HG02840 (cell line): ENCODE measurements around the gene ANO9.
"Not testable (repeated sequence)": the region's sequence is repeated elsewhere in the genome, so short reads cannot be mapped to it uniquely, and the experiment has no call there.

Experiments
- ATAC-seq: cut with Tn5 transposase; IDR thresholded peaks from one replicate; pipeline ENCODE4 v1.9.1; 2021; ENCODE audit warnings: mild to moderate bottlenecking, moderate library complexity, moderate number of reproducible peaks; ENCODE audit not compliant: unreplicated experiment, low FRiP score

Gene ANO9

DNA sequence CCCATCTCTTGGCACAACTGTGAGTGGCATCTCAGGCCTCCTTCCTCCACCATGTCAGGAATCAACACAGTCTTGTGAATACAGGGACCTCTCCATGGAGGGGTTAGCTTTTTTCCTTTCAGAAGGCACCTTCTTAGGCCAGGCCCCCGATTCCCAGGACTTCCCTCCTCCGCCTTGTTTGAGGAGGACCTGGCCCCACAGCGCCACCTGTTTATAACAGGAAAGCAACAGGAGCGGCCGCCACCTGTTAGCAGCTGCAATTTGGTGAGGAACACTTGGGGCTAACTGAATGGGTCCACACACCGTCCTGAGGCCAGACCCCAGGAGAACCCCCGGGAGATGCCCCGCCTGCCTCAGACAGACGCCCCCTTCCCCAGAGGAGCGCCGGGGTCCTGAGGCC, 51.6 kb downstream of the ANO9 start:
- ATAC-seq: no peak

DNA sequence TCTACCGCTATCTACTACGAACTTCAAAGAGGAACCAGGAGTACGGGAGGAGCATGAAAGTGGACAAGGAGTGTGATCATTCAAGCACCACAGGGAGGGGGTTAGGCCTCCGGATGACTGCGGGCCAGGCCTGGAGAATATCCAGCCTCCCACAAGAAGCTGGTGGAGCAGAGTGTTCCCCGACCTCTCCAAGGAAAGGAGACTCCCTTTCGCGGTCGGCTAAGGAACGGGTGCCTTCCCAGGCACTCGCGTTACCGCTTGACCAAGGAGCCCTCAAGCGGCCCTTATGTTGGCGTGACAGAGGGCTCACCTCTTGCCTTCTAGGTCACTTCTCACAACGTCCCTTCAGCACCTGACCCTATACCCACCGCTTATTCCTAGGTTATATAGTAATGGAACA, 52.4 kb downstream of the ANO9 start:
- ATAC-seq: not testable (repeated sequence)

DNA sequence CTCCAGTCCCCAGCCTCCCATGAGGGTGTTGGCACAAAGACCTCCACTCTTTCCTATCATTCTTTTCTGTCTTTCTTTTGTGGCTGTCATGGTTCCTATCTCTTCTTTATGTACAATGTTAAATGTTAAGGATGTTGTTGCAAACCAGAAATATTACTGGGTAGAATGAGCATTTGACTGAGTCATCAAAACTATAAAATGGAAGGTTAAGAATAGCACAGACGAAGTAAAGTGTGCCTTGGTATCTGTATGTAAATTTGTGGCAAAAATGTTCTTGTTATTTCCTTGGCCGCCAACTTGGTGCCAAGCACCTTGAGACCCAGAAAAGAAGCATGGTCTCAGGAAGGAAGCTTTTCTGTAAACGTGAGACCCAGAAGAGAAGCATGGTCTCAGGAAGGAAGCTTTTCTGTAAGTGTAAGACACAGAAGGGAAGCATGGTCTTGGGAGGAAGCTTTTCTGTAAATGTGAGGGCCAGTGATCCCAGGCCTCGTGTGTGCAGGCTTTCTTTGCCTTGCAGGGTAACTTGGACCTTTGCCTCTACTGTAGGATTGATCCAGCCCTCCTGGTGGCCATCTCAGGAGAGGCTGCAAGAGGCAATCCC, 54.5 kb downstream of the ANO9 start:
- ATAC-seq: no peak

DNA sequence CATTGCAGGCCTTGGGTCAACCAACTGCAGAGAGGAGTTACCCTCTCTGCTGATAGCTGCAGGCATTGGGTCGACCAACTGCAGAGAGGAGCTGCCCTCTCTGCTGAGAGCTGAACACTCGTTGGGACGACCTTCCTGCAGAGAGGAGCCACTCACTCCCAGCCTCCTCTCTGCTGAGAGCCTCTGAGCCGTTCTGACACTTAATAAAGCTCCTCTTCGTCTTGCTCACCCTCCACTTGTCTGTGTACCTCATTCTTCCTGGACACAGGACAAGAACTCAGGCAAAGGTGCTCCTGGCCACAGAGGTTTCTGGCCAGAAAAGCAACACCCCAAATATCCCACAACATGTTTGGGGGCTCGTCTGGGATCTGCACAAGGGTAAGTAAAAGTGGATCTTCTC, 55.3 kb downstream of the ANO9 start:
- ATAC-seq: no peak

DNA sequence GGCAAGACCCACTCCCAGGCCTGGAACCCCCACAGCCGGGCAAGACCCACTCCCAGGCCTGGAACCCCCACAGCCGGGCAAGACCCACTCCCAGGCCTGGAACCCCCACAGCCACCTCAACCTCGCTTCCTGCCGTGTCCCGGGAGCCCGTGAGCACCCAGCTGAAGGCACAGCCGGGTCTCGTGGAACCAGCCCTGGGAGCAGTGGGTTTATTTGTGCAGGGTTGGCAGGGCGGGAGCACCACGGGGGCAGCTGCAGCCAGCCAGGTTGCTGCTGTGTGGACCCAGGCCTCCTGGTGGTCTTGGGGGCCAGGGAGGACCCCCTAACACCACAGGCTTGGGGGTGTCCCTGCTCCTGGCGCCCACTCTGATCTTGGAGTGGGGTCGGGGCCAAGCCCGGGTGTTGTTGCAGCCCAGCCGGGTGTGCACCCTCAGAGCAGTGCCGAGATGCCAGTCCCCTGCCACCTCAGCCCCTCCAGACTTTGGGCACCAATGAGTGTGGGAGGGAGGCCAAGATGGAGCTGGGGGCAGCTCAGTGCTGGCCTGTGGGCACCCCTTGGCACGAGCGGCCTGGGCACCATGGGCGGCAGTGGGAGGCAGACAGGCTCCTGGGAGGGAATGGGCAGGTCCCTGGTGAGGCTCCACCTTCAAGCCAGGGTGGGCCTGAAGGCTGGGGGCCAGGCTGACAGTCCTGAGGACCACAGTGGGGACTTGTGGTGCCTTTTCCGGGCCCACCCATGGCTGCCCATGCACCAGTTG, 56.0 kb downstream of the ANO9 start:
- ATAC-seq: no peak

DNA sequence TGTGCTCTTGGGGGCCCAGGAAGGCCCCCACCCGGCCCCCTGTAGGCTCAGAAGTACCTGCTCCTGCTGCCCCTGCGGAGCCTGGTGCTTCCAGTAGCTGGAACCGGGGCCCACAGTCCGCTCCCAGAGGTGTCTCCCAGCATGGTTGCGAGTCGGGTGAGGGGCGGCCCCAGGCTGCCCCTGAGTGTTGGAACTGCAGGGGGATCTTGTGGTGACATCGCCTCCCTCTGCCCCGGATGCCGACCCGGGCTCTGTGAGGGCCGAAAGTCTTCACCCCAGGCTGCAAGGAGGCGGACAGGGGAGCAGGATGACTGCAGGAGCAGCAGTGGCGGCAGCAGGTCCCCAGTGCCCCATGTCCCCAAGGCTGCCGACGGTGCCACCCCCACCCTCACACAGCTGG, 57.3 kb downstream of the ANO9 start:
- ATAC-seq: no peak

DNA sequence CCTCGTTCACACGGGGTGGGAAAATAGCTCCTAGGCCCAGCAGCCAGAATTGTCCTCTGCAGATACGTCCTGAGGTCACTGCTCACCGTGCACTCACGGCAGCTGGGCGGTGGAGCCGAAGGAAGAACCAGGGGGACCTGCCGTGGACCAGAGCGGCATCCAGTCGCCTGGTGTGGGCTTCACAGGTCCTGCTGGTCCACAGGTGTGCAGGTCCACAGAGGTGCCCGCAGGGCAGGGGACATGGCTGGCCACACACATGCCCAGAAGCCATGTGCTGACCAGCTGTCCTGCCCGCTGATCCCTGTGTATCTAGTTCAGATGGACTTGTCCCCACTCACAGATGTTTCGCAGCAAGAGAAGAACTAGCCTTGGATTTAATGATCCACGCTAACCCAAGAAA, 58.4 kb downstream of the ANO9 start:
- ATAC-seq: no peak

DNA sequence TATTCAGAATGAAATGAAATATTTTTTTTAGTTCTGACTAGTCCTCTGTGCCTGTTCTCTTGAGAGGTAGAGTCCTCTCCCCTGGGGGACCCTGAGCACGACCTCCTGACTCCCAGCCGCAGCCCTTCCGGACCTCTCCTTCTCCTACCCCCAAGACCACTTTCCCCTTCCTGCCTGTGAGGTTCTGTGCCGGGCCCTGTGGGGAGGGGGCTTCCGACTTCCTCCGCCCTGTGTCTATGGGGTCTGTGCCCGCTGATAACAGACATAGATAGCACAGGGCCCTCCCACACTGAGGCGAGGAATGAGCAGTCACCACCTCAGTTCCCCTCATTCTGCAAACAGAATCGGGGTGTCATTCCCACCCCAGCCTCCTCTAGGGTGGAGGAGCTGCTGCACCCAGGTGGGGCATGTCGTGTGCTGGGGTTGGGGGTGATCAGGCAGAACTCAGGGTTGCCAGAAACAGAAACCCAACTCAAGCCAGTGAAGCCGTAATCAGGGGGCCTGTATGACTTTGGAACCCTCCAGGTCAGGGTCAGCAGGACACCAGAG, 59.7 kb downstream of the ANO9 start:
- no peak for ATAC-seq

DNA sequence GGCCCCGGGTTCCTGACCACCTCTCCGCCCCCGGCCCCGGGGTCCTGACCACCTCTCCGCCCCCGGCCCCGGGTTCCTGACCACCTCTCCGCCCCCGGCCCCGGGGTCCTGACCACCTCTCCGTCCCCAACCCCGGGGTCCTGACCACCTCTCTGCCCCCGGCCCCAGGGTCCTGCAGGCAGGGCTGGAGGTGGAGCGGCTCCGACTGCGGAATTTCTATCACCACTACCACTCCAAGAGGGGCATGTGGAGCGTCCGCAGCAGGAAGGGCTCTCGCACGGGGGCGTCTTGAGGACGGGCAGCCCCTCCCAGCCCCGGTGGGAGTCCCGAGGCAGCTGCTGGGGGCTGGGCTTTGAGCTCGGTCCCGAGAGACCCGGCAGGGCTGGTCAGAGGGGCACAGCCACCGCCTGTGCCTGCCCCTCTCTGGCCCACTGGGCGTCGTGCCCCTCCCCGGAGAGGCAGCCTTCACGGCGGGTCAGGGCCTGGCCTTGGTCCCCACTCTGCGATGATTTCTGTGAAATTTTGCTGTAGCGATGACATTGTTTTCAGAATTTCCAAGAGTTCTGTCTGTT, 60.2 kb downstream of the ANO9 start:
- no peak for ATAC-seq

DNA sequence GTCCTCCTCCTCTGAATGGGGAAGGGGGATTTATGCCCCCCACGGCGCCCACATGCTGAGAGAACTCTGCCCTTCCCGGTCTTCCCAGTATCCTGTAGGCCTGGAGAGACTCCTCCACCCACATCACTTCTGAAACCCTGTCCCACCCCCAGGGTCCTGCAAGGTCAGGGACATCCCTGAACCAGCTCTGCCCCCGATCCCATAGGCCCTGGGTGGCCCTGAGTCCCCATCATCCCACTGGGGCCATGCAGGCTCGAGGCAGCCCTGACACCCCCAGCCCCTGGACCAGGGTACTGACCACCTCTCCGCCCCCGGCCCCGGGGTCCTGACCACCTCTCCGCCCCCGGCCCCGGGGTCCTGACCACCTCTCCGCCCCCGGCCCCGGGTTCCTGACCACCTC, 60.8 kb downstream of the ANO9 start:
- no peak for ATAC-seq

DNA sequence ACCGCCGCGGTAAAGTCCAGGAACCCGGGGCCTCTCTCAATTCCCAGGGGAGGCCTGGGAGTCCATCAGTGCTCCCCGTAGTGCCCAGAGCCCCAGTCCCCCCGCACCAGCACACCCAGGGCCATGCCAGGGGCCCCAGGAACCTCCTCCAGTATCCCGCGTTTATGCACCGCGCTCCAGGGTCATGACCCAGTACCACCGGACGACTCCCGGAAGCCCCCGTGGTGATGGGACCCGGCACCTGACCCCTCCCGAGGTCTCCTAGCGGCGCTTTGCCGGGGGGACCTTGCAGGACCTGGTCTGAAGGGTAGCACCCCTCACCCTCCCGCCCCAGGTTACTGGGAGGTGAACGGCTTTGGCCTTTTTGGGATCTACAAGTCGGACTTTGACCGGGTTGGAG, 61.3 kb downstream of the ANO9 start:
- no peak for ATAC-seq

DNA sequence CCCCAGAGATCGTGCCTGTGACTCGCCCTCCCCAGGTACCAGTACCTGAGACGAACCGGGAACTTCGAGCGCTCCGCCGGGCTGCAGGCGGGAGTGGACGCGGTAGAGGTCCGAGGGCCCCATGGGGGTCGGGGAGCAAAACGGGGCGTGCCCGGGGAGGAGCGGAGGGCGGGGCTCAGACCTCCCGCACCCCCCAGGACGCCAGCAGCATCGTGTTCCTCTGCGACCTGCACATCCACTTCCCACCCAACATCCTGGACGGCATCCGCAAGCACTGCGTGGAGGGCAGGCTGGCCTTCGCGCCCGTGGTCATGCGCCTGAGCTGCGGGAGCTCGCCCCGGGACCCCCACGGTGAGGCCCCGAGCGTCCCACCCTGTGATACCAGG, 61.7 kb downstream of the ANO9 start:
- ATAC-seq: no peak

DNA sequence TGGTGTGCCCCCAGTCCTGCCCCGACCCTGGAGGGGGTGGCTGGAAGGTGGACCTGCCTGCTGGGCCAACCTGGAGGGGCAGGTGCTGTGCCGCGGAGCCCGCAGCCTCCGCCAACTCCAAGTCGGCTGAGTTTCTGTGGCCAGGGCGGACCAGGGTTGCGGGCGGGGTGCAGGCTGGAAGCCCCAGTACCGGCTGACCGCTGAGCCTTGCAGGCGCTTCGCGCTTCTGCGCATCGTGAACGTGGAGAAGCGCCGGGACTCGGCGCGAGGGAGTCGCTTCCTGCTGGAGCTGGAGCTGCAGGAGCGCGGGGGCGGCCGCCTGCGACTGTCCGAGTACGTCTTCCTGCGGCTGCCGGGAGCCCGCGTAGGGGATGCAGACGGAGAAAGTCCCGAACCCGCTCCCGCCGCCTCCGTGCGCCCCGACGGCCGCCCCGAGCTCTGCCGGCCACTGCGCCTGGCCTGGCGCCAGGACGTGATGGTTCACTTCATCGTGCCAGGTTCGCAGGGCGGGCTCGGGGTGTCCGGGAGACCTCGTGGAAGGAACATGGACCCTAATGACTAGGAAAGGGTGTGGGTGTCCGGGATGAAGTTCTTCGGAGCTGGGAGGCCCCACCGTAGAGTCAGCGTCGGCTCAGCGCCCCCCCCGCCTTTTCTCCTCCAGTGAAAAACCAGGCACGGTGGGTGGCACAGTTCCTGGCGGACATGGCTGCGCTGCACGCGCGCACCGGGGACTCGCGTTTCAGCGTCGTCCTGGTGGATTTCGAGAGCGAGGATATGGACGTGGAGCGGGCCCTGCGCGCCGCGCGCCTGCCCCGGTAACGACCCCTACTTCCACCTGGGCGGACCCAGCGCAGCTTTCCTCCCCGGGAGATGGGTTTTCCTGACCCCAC, 62.4 kb downstream of the ANO9 start:
- ATAC-seq: no peak

DNA sequence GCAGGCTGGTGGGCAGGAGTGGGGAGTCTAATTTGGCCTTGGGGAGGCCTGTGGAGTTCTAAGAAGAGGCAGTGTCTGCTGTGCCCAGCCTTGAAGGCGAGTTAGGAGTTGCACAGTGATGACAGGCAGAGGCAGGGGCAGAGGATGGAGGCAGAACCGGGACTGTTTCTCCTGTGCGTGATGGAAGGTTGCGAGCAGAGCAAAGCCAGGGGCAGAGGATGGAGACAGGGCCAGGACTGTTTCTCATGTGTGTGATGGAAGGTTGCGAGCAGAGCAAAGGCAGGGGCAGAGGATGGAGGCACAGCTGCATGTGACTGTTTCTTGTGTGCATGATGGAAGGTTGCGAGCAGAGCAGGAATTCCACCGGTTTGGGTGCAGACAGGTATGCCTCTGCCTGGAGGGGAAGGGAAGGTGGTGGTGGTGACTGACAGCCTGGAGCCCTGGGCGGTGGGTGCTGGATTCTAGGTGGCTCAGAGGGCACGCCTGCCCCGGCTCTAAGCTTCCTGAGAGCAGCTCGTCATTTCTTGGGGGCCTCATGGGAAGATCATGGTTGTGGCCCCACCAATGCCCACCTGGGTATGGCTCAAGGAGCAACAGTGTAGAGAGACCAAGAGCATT, 63.8 kb downstream of the ANO9 start:
- ATAC-seq: no peak

DNA sequence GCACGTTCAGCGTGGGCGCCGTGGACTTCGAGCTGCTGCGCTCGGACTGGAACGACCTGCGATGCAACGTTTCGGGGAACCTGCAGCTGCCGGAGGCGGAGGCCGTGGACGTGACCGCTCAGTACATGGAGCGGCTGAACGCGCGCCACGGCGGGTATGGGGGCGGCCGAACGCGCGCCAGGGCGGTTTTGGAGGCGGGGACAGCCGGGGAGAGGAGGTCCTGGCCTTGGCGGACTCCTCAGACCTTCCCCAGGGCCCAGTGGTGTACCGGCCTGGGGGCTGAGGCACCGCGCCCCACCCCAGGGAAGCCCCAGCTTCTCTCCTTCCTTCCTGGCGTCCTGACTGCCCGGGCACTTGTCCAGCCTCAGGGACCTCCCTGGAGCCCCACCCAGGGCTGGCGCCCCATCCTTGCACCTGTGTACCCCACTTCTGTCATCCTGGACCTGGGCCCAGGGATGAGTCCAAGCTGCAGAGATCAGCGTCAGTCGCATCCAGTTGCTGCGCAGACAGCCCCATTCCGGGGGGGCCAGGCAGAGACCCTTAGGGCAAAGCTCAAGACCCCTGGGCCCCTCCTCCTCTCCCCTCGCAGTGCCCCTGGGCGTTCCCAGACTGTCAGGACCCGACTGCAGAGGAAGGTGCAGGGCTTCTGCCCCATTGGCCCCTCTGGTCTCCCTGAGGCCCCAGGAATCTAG, 64.5 kb downstream of the ANO9 start:
- no peak for ATAC-seq

DNA sequence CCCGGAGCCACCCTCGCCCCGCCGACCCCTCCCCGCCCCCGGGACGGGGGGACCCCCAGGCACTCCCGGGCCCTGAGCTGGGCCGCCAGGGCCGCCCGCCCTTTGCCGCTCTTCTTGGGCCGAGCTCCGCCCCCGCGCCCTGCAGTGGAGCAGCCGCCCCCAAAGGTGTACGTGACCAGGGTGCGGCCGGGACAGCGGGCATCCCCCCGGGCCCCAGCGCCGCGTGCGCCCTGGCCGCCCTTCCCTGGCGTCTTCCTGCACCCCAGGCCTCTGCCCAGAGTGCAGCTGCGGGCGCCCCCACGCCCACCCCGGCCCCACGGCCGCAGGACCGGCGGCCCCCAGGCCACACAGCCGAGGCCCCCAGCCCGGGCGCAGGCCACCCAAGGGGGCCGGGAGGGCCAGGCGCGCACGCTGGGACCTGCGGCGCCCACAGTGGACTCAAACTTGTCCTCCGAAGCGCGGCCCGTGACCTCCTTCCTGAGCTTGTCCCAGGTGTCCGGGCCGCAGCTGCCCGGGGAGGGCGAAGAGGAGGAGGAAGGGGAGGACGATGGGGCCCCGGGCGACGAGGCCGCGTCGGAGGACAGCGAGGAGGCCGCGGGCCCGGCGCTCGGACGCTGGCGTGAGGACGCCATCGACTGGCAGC, 65.2 kb downstream of the ANO9 start:
- no peak for ATAC-seq

DNA sequence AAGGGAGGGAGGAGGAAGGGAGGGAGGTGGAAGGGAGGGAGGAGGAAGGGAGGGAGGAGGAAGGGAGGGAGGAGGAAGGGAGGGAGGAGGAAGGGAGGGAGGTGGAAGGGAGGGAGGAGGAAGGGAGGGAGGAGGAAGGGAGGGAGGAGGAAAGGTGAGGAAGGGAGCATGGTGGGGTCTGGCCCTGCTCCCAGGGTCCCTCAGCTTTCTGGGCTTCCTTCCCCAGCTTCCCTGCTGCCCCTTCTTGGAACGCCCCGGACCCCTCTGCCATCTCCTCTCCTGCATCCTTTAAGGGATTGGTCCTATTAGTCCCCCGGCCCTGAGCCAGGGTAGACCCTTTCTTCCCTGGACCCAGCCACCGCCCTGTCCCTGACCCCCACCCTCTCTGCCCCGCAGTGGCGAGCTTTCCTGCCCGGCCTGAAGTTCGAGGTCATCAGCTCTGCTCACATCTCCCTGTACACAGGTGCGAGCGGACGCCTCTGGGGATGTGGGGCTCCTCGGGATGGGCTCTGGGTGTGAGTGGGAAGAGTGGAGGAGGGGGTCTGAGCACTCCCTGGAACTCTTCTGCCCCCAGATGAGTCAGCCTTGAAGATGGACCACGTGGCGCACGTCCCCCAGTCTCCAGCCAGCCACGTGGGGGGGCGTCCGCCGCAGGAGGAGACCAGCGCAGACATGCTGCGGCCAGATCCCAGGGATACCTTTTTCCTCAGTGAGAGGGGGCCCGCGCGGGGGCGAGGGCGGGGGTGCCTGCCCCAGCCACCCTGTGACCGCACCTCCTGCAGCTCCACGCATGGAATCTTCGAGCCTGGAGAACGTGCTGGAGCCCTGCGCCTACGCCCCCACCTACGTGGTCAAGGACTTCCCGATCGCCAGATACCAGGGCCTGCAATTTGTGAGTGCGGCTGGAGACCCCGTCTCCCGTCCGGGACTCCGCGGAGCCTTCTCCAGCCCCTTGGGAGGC, 66.5 kb downstream of the ANO9 start:
- ATAC-seq: no peak
